PC-3 (cell line): ENCODE measurements around the gene AHCTF1. TPM values are rescaled to one million over a fixed set of nuclear protein-coding genes. Genes with fewer than 3 reads are reported as not detected.

ENCODE experiments used
- ATAC-seq: fragments of 200-7000 bp; cut with Tn5 transposase; 2 replicates; pipeline ENCODE4 v1.9.1; 2020; ENCODE audit warnings: mild to moderate bottlenecking, moderate library complexity
- BruUV-seq: library from RNA; stranded (reverse); fragments of 400-500 nt; replicated peaks from 2 replicates; lab custom pipeline; 2021; lab: Mats Ljungman, UMichigan
- CTCF ChIA-PET: fragments of 300-600 bp; sonication (Branson Sonifier 250); formaldehyde crosslinking; loops from one replicate; lab custom pipeline; 2022; ENCODE audit warnings: antibody characterized with exemption; lab: Charles Lee
- POLR2A ChIA-PET: fragments of 300-600 bp; sonication (Branson Sonifier 250); formaldehyde crosslinking; loops from one replicate; lab custom pipeline; 2022; ENCODE audit warnings: antibody characterized with exemption; ENCODE audit not compliant: unreplicated experiment; lab: Charles Lee
- DNase-seq: peaks from one replicate; pipeline ENCODE4 v3.0.0-alpha.2; 2015
- H2AFZ ChIP-seq: fragments of 300-600 bp; sonication (generic); 2 replicates; pipeline ENCODE4 v1.6.0; 2016; ENCODE audit warnings: antibody characterized with exemption, low read length
- H3F3A ChIP-seq: fragments of 300-600 bp; sonication (generic); one replicate; pipeline ENCODE4 v1.6.0; 2017; ENCODE audit warnings: antibody characterized with exemption, low read length, control low read depth, mild to moderate bottlenecking; ENCODE audit not compliant: unreplicated experiment
- H3K27ac ChIP-seq: fragments of 300-600 bp; sonication (generic); 2 replicates; pipeline ENCODE4 v1.5.1; 2016; ENCODE audit warnings: mild to moderate bottlenecking, low read length
- H3K27me3 ChIP-seq: fragments of 300-600 bp; sonication (generic); 2 replicates; pipeline ENCODE4 v1.6.1; 2016; ENCODE audit warnings: low read length, mixed read lengths
- H3K36me3 ChIP-seq: fragments of 300-600 bp; sonication (generic); 2 replicates; pipeline ENCODE4 v1.6.1; 2016; ENCODE audit warnings: low read depth, mixed run types, low read length, mixed read lengths
- H3K4me1 ChIP-seq: fragments of 300-600 bp; sonication (generic); 2 replicates; pipeline ENCODE4 v1.5.1; 2016; ENCODE audit warnings: low read length; ENCODE audit not compliant: insufficient read depth
- H3K4me2 ChIP-seq: fragments of 300-600 bp; sonication (generic); 2 replicates; pipeline ENCODE4 v1.6.0; 2016; ENCODE audit warnings: low read length
- H3K4me3 ChIP-seq: fragments of 300-600 bp; sonication (generic); 2 replicates; pipeline ENCODE4 v1.5.1; 2016; ENCODE audit warnings: mild to moderate bottlenecking, low read length, mixed read lengths
- H3K79me2 ChIP-seq: fragments of 300-600 bp; sonication (generic); 2 replicates; pipeline ENCODE4 v1.6.1; 2017; ENCODE audit warnings: low read length, mixed read lengths
- H3K9ac ChIP-seq: fragments of 300-600 bp; sonication (generic); 2 replicates; pipeline ENCODE4 v1.6.0; 2016; ENCODE audit warnings: mild to moderate bottlenecking, low read length
- H3K9me2 ChIP-seq: fragments of 300-600 bp; sonication (generic); replicated peaks from 2 replicates; pipeline ENCODE4 v1.6.1; 2016; ENCODE audit warnings: mixed run types, low read length, mixed read lengths
- H3K9me3 ChIP-seq: fragments of 300-600 bp; sonication (generic); 2 replicates; pipeline ENCODE4 v1.6.1; 2016; ENCODE audit warnings: low read length, mixed read lengths
- H4K20me1 ChIP-seq: fragments of 300-600 bp; sonication (generic); 2 replicates; pipeline ENCODE4 v1.6.1; 2016; ENCODE audit warnings: low read length, mixed read lengths
- EZH2 ChIP-seq: fragments of 300-600 bp; sonication (generic); IDR thresholded peaks from one replicate; pipeline ENCODE4 v1.6.1; 2017; ENCODE audit warnings: antibody characterized with exemption, mild to moderate bottlenecking, low read length; ENCODE audit not compliant: unreplicated experiment
- EZH2phosphoT487 ChIP-seq: fragments of 300-600 bp; sonication (generic); IDR thresholded peaks from 2 replicates; pipeline ENCODE4 v1.6.1; 2018; ENCODE audit warnings: mild to moderate bottlenecking, antibody characterized with exemption, low read length, borderline replicate concordance
- intact Hi-C: fragments of 100-400 bp; cut with micrococcal nuclease; formaldehyde crosslinking; loops from 2 replicates; pipeline ENCODE4 v1.9.0; 2023
- total RNA-seq: library from RNA; depleted of rRNA; stranded (reverse); fragments of >200 nt; gene quantifications from 2 replicates; pipeline ENCODE4 v1.2.3, GENCODE V29; 2014
- TF ChIP-seq, protein P1 (sequence below): fragments of 300-600 bp; sonication (generic); conservative IDR thresholded peaks from 2 replicates; pipeline ENCODE4 v1.5.1; 2017; ENCODE audit warnings: antibody characterized with exemption, low read depth, mild to moderate bottlenecking, low read length

Gene AHCTF1
- total RNA-seq, 1 experiment from 2014 or later: 38.0 TPM

GRCh38 chr1:246949956-246950355 lies 18.2 kb upstream of the AHCTF1 start:
- CTCF ChIA-PET: no interaction called here
- Histone ChIP-seq H3K9me2 (no peaks in the 10 kb centered on the region), H3K36me3 (no peaks in the 10 kb centered on the region; the same call in 1 of the 2 replicates), H3K4me3 (no peak overlapping the region), H3K27me3 (no peaks in the 10 kb centered on the region), H3K27ac (no peak overlapping the region), H2AFZ (no peak overlapping the region), H3K9ac (no peak overlapping the region), H4K20me1 (no peaks in the 10 kb centered on the region), H3K9me3 (no peaks in the 10 kb centered on the region), H3F3A (no peaks in the 10 kb centered on the region), H3K4me2 (no peak overlapping the region), H3K79me2 (no peaks in the 10 kb centered on the region), H3K4me1 (no peaks in the 10 kb centered on the region)
- no TSS peak for BruUV-seq
- no peak for ATAC-seq
- DNase-seq: no peak
- intact Hi-C loops: no loop called here
- POLR2A ChIA-PET: no interaction called here
- TF ChIP-seq EZH2 (no peak), EZH2phosphoT487 (no peak)

- BruUV-seq: no TSS peak
Measured at GRCh38 chr1:246947255-246947654, 15.5 kb upstream of the AHCTF1 start.

GRCh38 chr1:246946366-246946765 lies 14.6 kb upstream of the AHCTF1 start:
- Histone ChIP-seq H3K9ac (no peak overlapping the region), H3K9me3 (no peaks in the 10 kb centered on the region), H3F3A (no peaks in the 10 kb centered on the region), H3K9me2 (no peaks in the 10 kb centered on the region), H4K20me1 (no peaks in the 10 kb centered on the region), H3K27me3 (no peaks in the 10 kb centered on the region), H3K27ac (no peak overlapping the region), H3K4me2 (no peak overlapping the region), H2AFZ (no peak overlapping the region), H3K36me3 (no peaks in the 10 kb centered on the region; the same call in 1 of the 2 replicates), H3K4me3 (no peak overlapping the region), H3K4me1 (no peaks in the 10 kb centered on the region), H3K79me2 (no peaks in the 10 kb centered on the region)
- intact Hi-C loops: no loop called here
- ATAC-seq (no peak), DNase-seq (no peak)
- TF ChIP-seq, protein P1, sequence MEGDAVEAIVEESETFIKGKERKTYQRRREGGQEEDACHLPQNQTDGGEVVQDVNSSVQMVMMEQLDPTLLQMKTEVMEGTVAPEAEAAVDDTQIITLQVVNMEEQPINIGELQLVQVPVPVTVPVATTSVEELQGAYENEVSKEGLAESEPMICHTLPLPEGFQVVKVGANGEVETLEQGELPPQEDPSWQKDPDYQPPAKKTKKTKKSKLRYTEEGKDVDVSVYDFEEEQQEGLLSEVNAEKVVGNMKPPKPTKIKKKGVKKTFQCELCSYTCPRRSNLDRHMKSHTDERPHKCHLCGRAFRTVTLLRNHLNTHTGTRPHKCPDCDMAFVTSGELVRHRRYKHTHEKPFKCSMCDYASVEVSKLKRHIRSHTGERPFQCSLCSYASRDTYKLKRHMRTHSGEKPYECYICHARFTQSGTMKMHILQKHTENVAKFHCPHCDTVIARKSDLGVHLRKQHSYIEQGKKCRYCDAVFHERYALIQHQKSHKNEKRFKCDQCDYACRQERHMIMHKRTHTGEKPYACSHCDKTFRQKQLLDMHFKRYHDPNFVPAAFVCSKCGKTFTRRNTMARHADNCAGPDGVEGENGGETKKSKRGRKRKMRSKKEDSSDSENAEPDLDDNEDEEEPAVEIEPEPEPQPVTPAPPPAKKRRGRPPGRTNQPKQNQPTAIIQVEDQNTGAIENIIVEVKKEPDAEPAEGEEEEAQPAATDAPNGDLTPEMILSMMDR: no peak
- TF ChIP-seq EZH2: no peak
- TF ChIP-seq EZH2phosphoT487: no peak
- no TSS peak for BruUV-seq
- ChIA-PET CTCF (no interaction called here), POLR2A (no interaction called here)

More at GRCh38 chr1:246947255-246947654, 15.5 kb upstream of the AHCTF1 start:
- Histone ChIP-seq H3K36me3 (no peaks in the 10 kb centered on the region; the same call in 1 of the 2 replicates), H3K9me3 (no peaks in the 10 kb centered on the region), H3K4me3 (no peak overlapping the region), H3K9me2 (no peaks in the 10 kb centered on the region), H3K9ac (no peak overlapping the region), H3K27ac (no peak overlapping the region), H3K4me2 (no peak overlapping the region), H3K27me3 (no peaks in the 10 kb centered on the region), H3K79me2 (no peaks in the 10 kb centered on the region), H2AFZ (no peak overlapping the region), H3F3A (no peaks in the 10 kb centered on the region), H4K20me1 (no peaks in the 10 kb centered on the region), H3K4me1 (no peaks in the 10 kb centered on the region)
- intact Hi-C loops: no loop called here
- TF ChIP-seq, protein P1: no peak
- no peak for TF ChIP-seq EZH2phosphoT487
- no peak for TF ChIP-seq EZH2
- peak; percentile 20 for DNase-seq
- no peak; the same call in 1 of the 2 replicates for ATAC-seq
- CTCF ChIA-PET: no interaction called here
- POLR2A ChIA-PET: no interaction called here
